Activated T-cell treated with anti-CD3 and anti-CD28 coated beads, Interleukin-2, amount 50 U/mL, for 48 hours (primary cell): Measurements from ENCODE around the gene IRF6.
A peak's percentile ranks its signal among the peaks of the same experiment; 100 is the strongest.

Experiments
- DNase-seq, 2 experiments: peaks; one replicate each; pipeline ENCODE4 v3.0.0-alpha.2; 2020

The IRF6 gene

GRCh38 chr1:209755926-209756614, 49.9 kb downstream of the IRF6 start, which contains the start of gene TRAF3IP3:
TSS of gene TRAF3IP3 (plus strand) at chr1:209756053. CDS start at chr1:209760040, 3,987 bp downstream.
- peak; percentile 79 to 82 for DNase-seq

DNA sequence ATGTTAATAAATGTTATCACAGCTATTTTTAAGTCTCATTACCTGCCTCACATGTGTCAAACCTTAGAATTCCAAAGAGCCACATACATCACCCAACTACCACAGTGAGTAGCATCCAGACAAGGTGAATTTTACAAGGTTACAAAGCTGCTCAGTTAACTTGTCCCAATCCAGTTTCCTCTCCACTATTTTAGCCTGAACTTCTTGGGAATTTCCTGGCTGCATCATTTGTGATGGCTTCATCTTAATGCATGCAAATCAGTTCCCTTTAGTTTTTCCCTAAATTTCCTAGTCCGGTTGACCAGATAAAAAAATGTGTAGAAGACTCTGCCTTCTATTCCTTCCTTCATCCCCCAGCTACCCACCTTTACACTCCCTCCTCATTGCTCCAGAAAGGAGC, 50.7 kb downstream of the IRF6 start:
- DNase-seq: no peak

DNA sequence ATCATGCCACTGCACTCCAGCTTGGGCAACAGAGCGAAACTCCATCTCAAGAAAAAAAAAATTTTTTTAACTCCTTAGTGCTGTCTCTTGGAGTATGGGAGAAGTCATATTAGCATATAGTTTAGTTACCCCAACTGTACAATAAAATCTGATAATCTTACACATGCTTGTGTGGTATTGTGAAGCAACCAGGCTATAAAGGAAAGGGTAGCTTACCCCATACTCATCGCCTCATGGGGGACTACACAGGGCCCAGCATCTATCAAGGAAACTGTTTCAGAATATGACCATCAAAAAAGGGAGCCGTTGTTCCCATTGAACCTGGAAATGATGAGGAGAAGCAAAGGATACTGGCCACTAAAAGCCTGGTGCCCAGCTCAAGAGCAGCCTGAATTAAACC, 53.1 kb downstream of the IRF6 start:
- DNase-seq: no peak

DNA sequence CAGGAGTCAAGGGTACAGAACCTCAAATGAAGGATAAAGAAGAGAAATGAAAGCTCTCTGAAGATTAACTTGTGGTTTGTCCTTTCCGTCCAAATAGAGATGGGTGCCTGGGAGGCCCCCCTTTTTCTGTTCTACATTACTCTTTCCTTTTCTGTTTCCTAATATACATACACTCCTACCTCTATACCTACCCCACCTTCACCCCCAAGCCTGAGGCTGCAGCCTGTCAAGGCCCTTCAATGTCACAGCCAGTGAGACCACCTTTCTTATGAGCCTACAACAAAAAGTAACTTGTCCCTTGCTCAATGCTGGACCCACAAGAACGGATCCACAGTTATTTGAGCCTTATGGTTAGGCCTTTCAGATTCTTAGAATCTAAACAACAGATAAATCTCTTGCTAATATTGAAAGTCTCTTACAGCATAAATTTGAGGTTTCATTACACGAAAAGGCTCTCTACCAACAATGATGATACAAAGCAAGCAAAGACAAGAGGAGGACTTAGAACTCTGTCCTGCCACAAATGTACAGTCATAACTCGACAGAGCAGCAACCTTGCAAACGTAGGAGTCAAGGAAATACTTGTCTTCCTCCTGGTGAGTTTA, 54.2 kb downstream of the IRF6 start:
- peak; percentile 82 to 83 for DNase-seq

- DNase-seq: no peak
These were observed 56.1 kb downstream of the IRF6 start for GRCh38 chr1:209749670-209750323.

DNA sequence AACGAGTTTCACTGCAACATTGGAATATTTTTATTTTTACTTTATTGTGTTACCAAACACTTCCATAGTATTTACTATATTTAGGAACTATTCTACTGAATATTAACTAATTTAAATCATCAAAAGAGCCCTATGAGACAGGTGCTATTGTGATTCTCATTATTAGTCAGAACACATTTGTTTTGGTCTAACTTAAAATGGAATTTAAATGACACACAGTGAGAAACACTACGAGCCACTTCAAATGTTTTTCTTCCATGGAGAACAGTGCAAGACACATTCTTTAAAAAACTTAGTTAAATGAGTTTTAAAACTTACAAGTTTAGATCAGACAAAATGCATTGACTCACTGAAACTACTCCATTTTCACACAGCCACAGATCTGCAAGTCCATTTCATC, 56.7 kb downstream of the IRF6 start:
- DNase-seq: no peak

DNA sequence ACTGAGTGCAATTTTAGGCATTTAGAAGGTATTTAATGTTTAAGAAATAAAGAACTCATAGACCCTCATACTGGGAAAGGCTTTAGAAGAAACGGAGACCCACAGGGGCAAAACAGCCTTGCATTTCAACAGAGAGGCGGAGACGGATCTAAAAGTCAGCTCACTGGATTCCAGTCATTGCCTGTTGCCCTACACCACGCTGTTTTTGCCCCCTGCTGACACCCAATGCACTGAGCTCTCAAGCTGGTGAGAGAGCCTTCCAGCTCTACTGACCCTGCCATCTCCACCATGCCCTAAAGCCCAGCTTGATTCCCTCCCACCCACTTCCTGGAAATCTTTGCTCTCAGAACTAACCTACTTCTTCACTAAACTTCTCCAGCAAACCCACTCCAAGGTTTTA, 57.3 kb downstream of the IRF6 start:
- no peak for DNase-seq

DNA sequence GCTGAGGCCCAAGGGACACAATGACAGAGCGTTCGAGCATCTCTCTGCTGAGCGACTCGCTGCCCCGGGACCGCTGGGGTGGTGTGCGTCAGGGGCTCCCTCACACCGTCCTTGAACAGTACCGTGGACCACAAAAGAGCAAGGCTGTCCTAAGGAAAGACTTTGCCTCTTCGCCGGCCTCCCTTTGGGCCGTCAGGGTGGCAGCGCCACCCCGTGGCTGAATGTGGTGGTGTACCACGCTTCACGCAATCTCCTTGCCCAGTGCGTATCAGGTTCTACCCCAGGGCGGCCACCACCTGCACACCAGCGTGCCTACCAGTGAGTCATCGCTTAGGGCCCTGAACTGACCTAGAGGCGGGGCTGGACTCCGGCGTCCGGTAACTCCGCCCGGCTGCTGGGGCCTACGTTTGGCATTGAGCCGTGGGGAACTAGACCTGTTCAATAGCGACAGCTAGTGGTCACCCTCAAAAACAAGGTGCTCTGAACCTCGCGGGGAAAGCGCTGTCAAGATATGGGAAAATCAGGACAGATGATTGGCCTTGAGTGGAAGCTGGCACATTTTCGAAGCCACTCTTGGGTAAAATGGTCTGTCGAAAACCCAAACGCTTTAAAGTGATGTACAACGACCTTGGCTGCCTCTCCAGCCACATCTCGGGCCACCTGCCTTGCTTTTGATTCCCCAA, 58.2 kb downstream of the IRF6 start:
- DNase-seq: peak; percentile 97 to 98

DNA sequence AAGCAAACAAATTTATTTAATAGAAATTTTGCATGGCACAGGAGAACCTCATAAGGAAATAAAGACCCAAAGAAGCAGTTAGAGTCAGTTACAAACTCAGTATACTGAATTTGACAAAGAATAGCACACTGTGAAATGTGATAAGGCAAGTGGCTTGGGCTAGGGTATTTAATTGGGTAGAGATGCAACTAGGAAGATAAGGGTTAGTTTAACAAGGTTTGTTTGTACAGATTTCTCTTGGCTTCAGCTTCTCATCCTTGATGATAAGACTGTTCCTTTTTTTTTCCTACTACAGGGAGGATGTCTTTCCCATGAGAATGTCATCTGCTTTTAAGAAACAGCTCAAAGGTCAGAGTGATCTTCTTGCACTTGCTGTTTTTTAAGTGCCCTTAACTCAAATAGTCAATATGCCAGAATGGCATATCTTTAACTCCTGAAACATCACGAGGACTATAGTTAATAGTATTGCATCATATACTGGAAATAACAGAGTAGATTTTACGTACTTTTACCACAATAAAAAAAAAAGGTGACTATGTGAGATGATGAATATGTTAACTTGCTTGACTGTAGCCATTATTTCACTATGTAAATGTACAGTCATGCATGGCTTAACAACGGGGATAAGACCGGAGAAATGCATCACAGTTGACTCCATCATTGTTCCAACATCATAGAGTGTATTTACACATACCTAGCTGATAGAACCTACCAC, 59.3 kb downstream of the IRF6 start:
- no peak for DNase-seq

DNA sequence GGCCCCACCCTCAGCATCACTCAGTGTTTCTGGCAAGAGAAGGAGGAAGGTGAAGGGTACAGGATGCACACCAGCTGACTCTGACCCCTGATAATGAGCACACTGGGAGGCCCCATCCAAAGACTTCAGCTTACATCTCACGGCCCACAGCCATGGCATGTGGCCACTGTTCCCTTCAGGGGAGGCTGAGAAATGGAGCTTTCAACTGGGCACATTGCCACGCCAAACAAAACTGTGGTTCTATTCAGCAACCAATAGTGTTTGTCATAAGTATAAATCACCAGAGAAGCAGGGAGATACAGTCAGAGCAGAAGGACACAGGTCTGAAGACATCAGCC, 62.8 kb downstream of the IRF6 start:
- DNase-seq: no peak

- no peak for DNase-seq
These were observed 63.4 kb downstream of the IRF6 start for GRCh38 chr1:209742409-209743144.

DNA sequence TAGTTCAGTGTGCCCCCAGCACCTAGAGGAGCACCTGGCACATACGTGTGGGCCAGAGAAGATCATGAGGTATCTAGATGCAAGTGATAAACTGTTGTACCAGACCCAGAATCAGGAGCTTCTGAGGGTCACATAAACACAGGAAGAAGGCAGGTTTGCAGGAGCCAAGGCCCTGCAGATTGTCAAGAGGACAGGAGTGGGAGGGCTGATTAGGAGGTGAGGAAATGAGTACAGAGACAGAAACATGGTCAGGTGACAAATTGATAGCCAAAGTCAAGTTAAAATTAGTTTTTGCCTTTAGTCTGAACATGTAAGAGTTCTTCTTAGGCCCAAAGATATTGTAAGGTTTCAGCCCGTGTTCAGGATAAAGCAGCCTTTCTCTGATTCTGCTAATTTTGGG, 64.1 kb downstream of the IRF6 start:
- DNase-seq: no peak

DNA sequence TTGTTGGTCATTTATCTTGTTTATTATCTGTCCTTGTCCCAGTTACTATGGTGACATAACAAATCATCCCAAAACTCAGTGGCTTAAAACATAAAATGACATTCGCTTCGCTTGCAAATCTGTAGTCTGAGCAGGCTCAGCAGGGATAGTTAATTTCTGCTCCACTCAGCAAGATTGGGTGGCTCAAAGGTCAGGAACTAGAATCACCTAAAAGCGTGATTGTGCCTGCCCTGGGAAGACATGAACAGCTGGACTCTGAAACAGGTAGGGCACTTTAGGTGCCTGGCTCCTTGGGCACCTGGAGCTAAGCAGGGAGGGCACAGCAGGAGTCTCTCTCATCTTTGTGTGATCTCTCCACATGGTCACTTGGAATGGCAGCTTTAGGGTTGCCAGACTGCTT, 64.7 kb downstream of the IRF6 start:
- no peak for DNase-seq

DNA sequence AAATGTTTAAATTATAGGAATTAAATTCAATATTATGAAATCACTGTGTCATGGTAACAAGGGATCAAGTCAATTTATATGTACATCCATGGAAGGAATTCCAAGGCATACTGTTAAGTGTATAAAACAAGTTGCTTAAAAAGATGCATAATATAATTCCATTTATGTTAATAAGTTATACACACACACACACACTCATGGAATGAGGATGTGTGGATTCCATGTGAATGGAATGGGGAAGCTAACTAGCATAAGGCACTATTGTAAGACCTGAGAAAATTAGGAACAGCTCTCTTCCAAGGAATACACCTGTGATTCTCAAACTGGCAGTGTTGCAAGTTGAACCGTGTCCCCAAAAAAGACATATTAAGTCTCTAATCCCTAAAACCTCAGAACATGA, 67.7 kb downstream of the IRF6 start:
- DNase-seq: no peak

- no peak for DNase-seq
These were observed 68.8 kb downstream of the IRF6 start for GRCh38 chr1:209737118-209737505.

GRCh38 chr1:209736490-209737117, 69.3 kb downstream of the IRF6 start:
- DNase-seq: no peak
